GM23338 (cell line): Measurements from ENCODE around the gene ADGRD2. TPM values are rescaled to one million over a fixed set of nuclear protein-coding genes. Genes with fewer than 3 reads are reported as not detected.

ENCODE experiments used
- ATAC-seq: fragments of 200-7000 bp; cut with Tn5 transposase; 3 replicates; pipeline ENCODE4 v1.9.1; 2020
- DNase-seq: peaks from one replicate; pipeline ENCODE4 v3.0.0-alpha.2; 2015; ENCODE audit warnings: low spot score
- H2AFZ ChIP-seq: fragments of 200-600 bp; sonication (generic); 2 replicates; pipeline ENCODE4 v1.8.0; 2016; ENCODE audit warnings: antibody characterized with exemption, mild to moderate bottlenecking, moderate library complexity
- H3F3A ChIP-seq: fragments of 200-600 bp; sonication (generic); replicated peaks from 2 replicates; pipeline ENCODE4 v1.8.0; 2017; ENCODE audit warnings: antibody characterized with exemption, mixed run types, low read depth
- H3K27ac ChIP-seq: fragments of 200-600 bp; sonication (generic); 2 replicates; pipeline ENCODE4 v1.6.1; 2016; ENCODE audit warnings: low read depth
- H3K27me3 ChIP-seq: fragments of 200-600 bp; sonication (generic); 2 replicates; pipeline ENCODE4 v1.8.0; 2016; ENCODE audit warnings: mild to moderate bottlenecking, mixed run types, moderate library complexity; ENCODE audit not compliant: insufficient read depth
- H3K36me3 ChIP-seq: fragments of 200-600 bp; sonication (generic); 2 replicates; pipeline ENCODE4 v1.8.0; 2016; ENCODE audit warnings: mild to moderate bottlenecking; ENCODE audit not compliant: insufficient read depth
- H3K4me1 ChIP-seq: fragments of 200-600 bp; sonication (generic); 2 replicates; pipeline ENCODE4 v1.8.0; 2016; ENCODE audit warnings: mild to moderate bottlenecking, moderate library complexity; ENCODE audit not compliant: insufficient read depth
- H3K4me2 ChIP-seq: fragments of 200-600 bp; sonication (generic); 2 replicates; pipeline ENCODE4 v1.7.1; 2017; ENCODE audit warnings: mixed run types
- H3K4me3 ChIP-seq: fragments of 200-600 bp; sonication (generic); 2 replicates; pipeline ENCODE4 v1.6.1; 2016; ENCODE audit warnings: mixed run types
- H3K79me2 ChIP-seq: fragments of 200-600 bp; sonication (generic); replicated peaks from 2 replicates; pipeline ENCODE4 v1.8.0; 2017; ENCODE audit warnings: mild to moderate bottlenecking; ENCODE audit not compliant: insufficient read depth
- H3K9me2 ChIP-seq: fragments of 200-600 bp; sonication (generic); 2 replicates; pipeline ENCODE4 v1.8.0; 2017; ENCODE audit not compliant: insufficient read depth
- H4K20me1 ChIP-seq: fragments of 200-600 bp; sonication (generic); replicated peaks from 2 replicates; pipeline ENCODE4 v1.8.0; 2017; ENCODE audit warnings: mild to moderate bottlenecking; ENCODE audit not compliant: insufficient read depth
- H3K27ac Mint-ChIP-seq: 2 replicates; pipeline ENCODE4 v1.8.0; 2020; ENCODE audit warnings: inconsistent platforms, mild to moderate bottlenecking, moderate library complexity, mixed read lengths
- H3K27me3 Mint-ChIP-seq: 3 replicates; pipeline ENCODE4 v1.8.0; 2022; ENCODE audit warnings: low read depth, mild to moderate bottlenecking, moderate library complexity, mixed read lengths, inconsistent platforms; ENCODE audit not compliant: insufficient read depth, poor library complexity
- H3K36me3 Mint-ChIP-seq: 3 replicates; pipeline ENCODE4 v1.8.0; 2021; ENCODE audit warnings: low read depth, mild to moderate bottlenecking, inconsistent platforms, moderate library complexity, mixed read lengths
- H3K4me1 Mint-ChIP-seq: 3 replicates; pipeline ENCODE4 v1.8.0; 2020; ENCODE audit warnings: mild to moderate bottlenecking, inconsistent platforms, mixed read lengths
- H3K4me3 Mint-ChIP-seq: 3 replicates; pipeline ENCODE4 v1.8.0; 2021; ENCODE audit warnings: moderate library complexity, mild to moderate bottlenecking, inconsistent platforms, mixed read lengths
- H3K9me3 Mint-ChIP-seq: 3 replicates; pipeline ENCODE4 v1.8.0; 2020; ENCODE audit warnings: moderate library complexity, mild to moderate bottlenecking, inconsistent platforms, mixed read lengths
- CREB1 ChIP-seq: fragments of 250-450 bp; sonication (Bioruptor Pico); IDR thresholded peaks from 2 replicates; pipeline ENCODE4 v1.5.0; 2020; ENCODE audit warnings: low read depth, mild to moderate bottlenecking, moderate library complexity
- CTCF ChIP-seq, 2 experiments: fragments of 200-600 bp in 1 of 2; sonication (generic) in 1 of 2; conservative IDR thresholded peaks; 2 replicates each; pipeline versions ENCODE4 v1.5.1 to v1.6.1; 2016 to 2017; ENCODE audit warnings: antibody characterized with exemption in 2 of 2, low read depth in 2 of 2, mild to moderate bottlenecking in 2 of 2, moderate library complexity in 1 of 2
- ETS1 ChIP-seq: IDR thresholded peaks from 2 replicates; pipeline ENCODE4 v1.6.1; 2016; ENCODE audit warnings: antibody characterized with exemption
- EZH2 ChIP-seq: fragments of 200-600 bp; sonication (generic); IDR thresholded peaks from one replicate; pipeline ENCODE4 v1.8.0; 2017; ENCODE audit warnings: antibody characterized with exemption, mild to moderate bottlenecking, low read depth; ENCODE audit not compliant: unreplicated experiment
- EZH2phosphoT487 ChIP-seq: fragments of 200-600 bp; sonication (generic); IDR thresholded peaks from one replicate; pipeline ENCODE4 v1.8.1; 2018; ENCODE audit warnings: antibody characterized with exemption; ENCODE audit not compliant: unreplicated experiment
- JUNB ChIP-seq: IDR thresholded peaks from one replicate; pipeline ENCODE4 v1.6.1; 2016; ENCODE audit warnings: antibody characterized with exemption; ENCODE audit not compliant: unreplicated experiment
- NANOG ChIP-seq: IDR thresholded peaks from 2 replicates; pipeline ENCODE4 v1.6.1; 2016; ENCODE audit warnings: antibody characterized with exemption, borderline replicate concordance
- POLR2AphosphoS5 ChIP-seq: IDR thresholded peaks from 2 replicates; pipeline ENCODE4 v1.6.1; 2016; ENCODE audit warnings: antibody characterized with exemption, low read depth
- STAT1 ChIP-seq: IDR thresholded peaks from one replicate; pipeline ENCODE4 v1.6.1; 2016; ENCODE audit warnings: antibody characterized with exemption; ENCODE audit not compliant: unreplicated experiment
- ZNF331 ChIP-seq: fragments of 250-450 bp; sonication (Bioruptor Pico); IDR thresholded peaks from 2 replicates; pipeline ENCODE4 v1.5.0; 2020; ENCODE audit warnings: low read depth, mild to moderate bottlenecking, moderate library complexity
- ZNF462 ChIP-seq: fragments of 250-450 bp; sonication (Bioruptor Pico); IDR thresholded peaks from 2 replicates; pipeline ENCODE4 v1.5.0; 2020; ENCODE audit warnings: mild to moderate bottlenecking, moderate library complexity
- polyA plus RNA-seq: library from polyadenylated mRNA; unstranded; fragments of >200 nt; fragmentation: Nextera tagmentation; extraction: Ambion mirVana; gene quantifications from 2 replicates; pipeline ENCODE4 v1.2.1, GENCODE V29; 2016
- total RNA-seq: library from RNA; depleted of rRNA; stranded (reverse); fragments of >200 nt; shearing (Covaris generic); gene quantifications from 2 replicates; pipeline ENCODE4 v1.2.3, GENCODE V29; 2014

The ADGRD2 gene
- total and polyA plus RNA-seq, 2 experiments from 2014 or later: 0.45 to 0.78 TPM

- no peak for TF ChIP-seq STAT1
- no peak for TF ChIP-seq CTCF (conservative IDR thresholded peaks at IDR 0.05; ENCODE audit: low read depth in 2 of 2)
These were observed 12.2 kb upstream of the ADGRD2 start (continued) for GRCh38 chr9:124438091-124438490.

- H3K79me2 ChIP-seq: no peaks in the 10 kb centered on the region
- no peak overlapping the region for H3K4me3 ChIP-seq
- Mint-ChIP-seq H3K4me3 (no peak overlapping the region), H3K27ac (no peak overlapping the region), H3K4me1 (no peaks in the 10 kb centered on the region; the same call in 2 of the 3 replicates), H3K9me3 (no peaks in the 10 kb centered on the region; the same call in 2 of the 3 replicates), H3K27me3 (peaks cover 3% of the 10 kb centered on the region), H3K36me3 (no peaks in the 10 kb centered on the region)
- DNase-seq (no peak), ATAC-seq (no peak)
- H3K4me1 ChIP-seq: no peaks in the 10 kb centered on the region
- no peaks in the 10 kb centered on the region for H3K36me3 ChIP-seq
- no peaks in the 10 kb centered on the region for H3K9me2 ChIP-seq
- no peak overlapping the region for H3K4me2 ChIP-seq
- no peak overlapping the region for H2AFZ ChIP-seq
- no peaks in the 10 kb centered on the region for H4K20me1 ChIP-seq
- no peak overlapping the region for H3K27ac ChIP-seq
- no peaks in the 10 kb centered on the region for H3K27me3 ChIP-seq
- no peaks in the 10 kb centered on the region for H3F3A ChIP-seq
- TF ChIP-seq ZNF462 (CRISPR knock-in tag) (no peak), POLR2AphosphoS5 (no peak), JUNB (no peak), CREB1 (CRISPR knock-in tag) (no peak), EZH2 (no peak), ZNF331 (CRISPR knock-in tag) (no peak), EZH2phosphoT487 (no peak), ETS1 (no peak), CTCF (conservative IDR thresholded peaks at IDR 0.05; ENCODE audit: low read depth in 2 of 2) (no peak), NANOG (no peak), STAT1 (no peak)
These were observed 11.2 kb upstream of the ADGRD2 start for GRCh38 chr9:124439086-124439485.
